H1 (cell line): ENCODE data around the gene FHIP2A. TPM values are rescaled to one million over a fixed set of nuclear protein-coding genes. Genes with fewer than 3 reads are reported as not detected.

Experiments
- ASH2L ChIP-seq: fragments of 200-600, 300-600 bp; sonication (generic); IDR thresholded peaks from one replicate; pipeline ENCODE4 v1.7.1; 2017; ENCODE audit warnings: low read length
- BACH1 ChIP-seq: IDR thresholded peaks from 2 replicates; pipeline ENCODE4 v1.6.1; 2012; ENCODE audit warnings: low read length, improper control_type of control experiment
- CHD7 ChIP-seq: fragments of 300-600 bp; sonication (generic); IDR thresholded peaks from 2 replicates; pipeline ENCODE4 v1.7.1; 2012; ENCODE audit warnings: low read length, moderate library complexity, mild to moderate bottlenecking, inconsistent platforms; ENCODE audit not compliant: insufficient replicate concordance
- EGR1 ChIP-seq: IDR thresholded peaks from 2 replicates; pipeline ENCODE4 v1.6.1; 2011; ENCODE audit warnings: low read depth, low read length, borderline replicate concordance
- KDM5A ChIP-seq: fragments of 200-600 bp; IDR thresholded peaks from 2 replicates; pipeline ENCODE4 v1.7.1; 2012; ENCODE audit warnings: mild to moderate bottlenecking, low read length, inconsistent platforms, mixed read lengths
- RAD21 ChIP-seq, 2 experiments: IDR thresholded peaks in 1 of 2; conservative IDR thresholded peaks in 1 of 2; 2 replicates each; pipeline ENCODE4 v1.6.1; 2011; ENCODE audit warnings: low read depth in 2 of 2, low read length in 2 of 2, improper control_type of control experiment in 1 of 2, inconsistent platforms in 1 of 2, mild to moderate bottlenecking in 1 of 2, moderate library complexity in 1 of 2
- SIRT6 ChIP-seq: IDR thresholded peaks from one replicate; pipeline ENCODE4 v1.7.1; 2012; ENCODE audit warnings: low read length, inconsistent platforms
- polyA plus RNA-seq, 7 experiments: library from polyadenylated mRNA; depleted of rRNA in 3 of 7; stranded (reverse) in 5 of 7; unstranded in 2 of 7; fragments of >200 nt in 5 of 7; fragments of 200-250 nt in 2 of 7; gene quantifications; 1 replicate in 5 of 7; 2 replicates in 1 of 7; 4 replicates in 1 of 7; pipeline versions ENCODE4 v1.2.1 to v1.2.3, GENCODE V29; 2011 to 2013; ENCODE audit warnings: missing spikeins in 2 of 7, mixed read lengths in 2 of 7
- total RNA-seq: library from RNA; stranded (reverse); fragmentation: NEBNext Ultra II Directional; extraction: Animal tissue kit (Norgen Biotek cat#: 25700); gene quantifications from 2 replicates; pipeline ENCODE4 v1.2.1, GENCODE V29; 2021

The FHIP2A gene
- total and polyA plus RNA-seq, 2 of the 8 experiments (the other 6 are each of a cell fraction or from before 2014, with no cell fraction given), result 4.5 to 15.0 TPM

DNA sequence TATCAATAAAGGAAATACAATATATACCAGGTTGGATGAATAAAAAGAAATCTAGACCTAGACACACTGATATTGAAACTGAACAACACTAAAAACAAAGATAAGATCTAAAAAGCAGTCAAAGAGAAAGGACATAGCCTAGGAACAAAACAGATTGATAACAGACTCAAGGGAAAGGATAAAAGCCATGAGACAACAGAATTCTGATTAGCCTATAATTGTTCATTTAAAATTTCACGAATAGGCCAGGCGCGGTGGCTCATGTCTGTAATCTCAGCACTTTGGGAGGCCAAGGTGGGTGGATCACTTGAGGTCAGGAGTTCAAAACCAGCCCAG is 48.4 kb upstream of the FHIP2A start (continued):
- TF ChIP-seq CHD7, result no peak
- TF ChIP-seq EGR1, result no peak
- no peak for TF ChIP-seq KDM5A
- no peak for TF ChIP-seq ASH2L
- no peak for TF ChIP-seq RAD21 (IDR thresholded peaks at IDR 0.05 in 1 of 2, conservative IDR thresholded peaks at IDR 0.05 in 1 of 2; ENCODE audit: low read depth in 2 of 2, low read length in 2 of 2)
- TF ChIP-seq SIRT6, result no peak
- TF ChIP-seq BACH1, result no peak
- TF ChIP-seq, all 59 proteins: peak for 0
